Fibroblast of mammary gland (primary cell): ENCODE results near the gene ABAT.
A peak's percentile ranks its signal among the peaks of the same experiment; 100 is the strongest.

Source experiments
- DNase-seq: peaks from one replicate; pipeline ENCODE4 v3.0.0-alpha.2; 2010; ENCODE audit warnings: low read depth
- H3K4me3 ChIP-seq: 2 replicates; pipeline ENCODE4 v1.5.1; 2011; ENCODE audit warnings: low read depth, mild to moderate bottlenecking, low read length, moderate library complexity; ENCODE audit not compliant: control insufficient read depth
- TF ChIP-seq, protein P1 (sequence below): conservative IDR thresholded peaks from 2 replicates; pipeline ENCODE4 v1.5.1; 2011; ENCODE audit warnings: low read depth, low read length, inconsistent platforms; ENCODE audit not compliant: control insufficient read depth, insufficient read depth

ABAT gene

DNA sequence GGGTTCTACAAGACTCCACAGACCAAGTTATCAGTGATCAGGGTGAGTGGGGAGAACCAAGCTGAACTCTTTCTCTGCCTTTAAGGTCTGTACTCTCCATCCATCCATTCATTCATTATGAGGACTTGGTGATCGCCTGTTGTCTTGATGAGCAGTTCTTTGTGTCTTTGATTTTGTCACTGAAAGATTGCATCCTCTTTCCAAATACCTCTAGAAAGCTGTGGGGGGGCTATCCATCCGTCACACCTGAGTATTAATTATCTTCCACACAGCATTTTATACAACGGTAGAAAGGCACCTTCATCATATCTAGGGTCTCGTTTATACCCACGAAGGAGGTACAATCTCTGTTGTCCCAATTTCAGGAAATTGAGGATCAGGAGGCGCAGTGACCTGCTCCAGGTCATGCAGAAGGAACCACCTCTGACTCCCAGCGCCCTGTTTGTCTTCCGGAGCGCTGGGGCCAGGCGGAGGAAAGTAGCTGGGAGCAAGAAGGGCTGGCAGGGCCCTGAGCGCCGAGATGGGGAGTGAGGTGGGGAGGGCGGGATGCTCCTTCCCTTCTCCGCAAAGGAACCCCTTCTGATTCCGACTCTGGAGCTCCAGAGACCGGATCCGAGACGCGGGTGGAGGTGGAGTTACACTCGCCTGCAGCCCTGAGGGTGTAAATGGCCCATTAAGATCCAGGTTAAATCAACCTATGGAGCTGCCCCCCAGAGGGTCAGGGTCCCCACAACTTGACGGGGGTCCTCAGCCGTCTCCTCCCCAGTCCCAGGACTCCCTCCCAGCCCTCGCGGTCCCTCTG, 605 bp upstream of the ABAT start:
- TF ChIP-seq, protein P1, sequence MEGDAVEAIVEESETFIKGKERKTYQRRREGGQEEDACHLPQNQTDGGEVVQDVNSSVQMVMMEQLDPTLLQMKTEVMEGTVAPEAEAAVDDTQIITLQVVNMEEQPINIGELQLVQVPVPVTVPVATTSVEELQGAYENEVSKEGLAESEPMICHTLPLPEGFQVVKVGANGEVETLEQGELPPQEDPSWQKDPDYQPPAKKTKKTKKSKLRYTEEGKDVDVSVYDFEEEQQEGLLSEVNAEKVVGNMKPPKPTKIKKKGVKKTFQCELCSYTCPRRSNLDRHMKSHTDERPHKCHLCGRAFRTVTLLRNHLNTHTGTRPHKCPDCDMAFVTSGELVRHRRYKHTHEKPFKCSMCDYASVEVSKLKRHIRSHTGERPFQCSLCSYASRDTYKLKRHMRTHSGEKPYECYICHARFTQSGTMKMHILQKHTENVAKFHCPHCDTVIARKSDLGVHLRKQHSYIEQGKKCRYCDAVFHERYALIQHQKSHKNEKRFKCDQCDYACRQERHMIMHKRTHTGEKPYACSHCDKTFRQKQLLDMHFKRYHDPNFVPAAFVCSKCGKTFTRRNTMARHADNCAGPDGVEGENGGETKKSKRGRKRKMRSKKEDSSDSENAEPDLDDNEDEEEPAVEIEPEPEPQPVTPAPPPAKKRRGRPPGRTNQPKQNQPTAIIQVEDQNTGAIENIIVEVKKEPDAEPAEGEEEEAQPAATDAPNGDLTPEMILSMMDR: no peak
- H3K4me3 ChIP-seq: peak overlapping the region; percentile 48
- DNase-seq: no peak

DNA sequence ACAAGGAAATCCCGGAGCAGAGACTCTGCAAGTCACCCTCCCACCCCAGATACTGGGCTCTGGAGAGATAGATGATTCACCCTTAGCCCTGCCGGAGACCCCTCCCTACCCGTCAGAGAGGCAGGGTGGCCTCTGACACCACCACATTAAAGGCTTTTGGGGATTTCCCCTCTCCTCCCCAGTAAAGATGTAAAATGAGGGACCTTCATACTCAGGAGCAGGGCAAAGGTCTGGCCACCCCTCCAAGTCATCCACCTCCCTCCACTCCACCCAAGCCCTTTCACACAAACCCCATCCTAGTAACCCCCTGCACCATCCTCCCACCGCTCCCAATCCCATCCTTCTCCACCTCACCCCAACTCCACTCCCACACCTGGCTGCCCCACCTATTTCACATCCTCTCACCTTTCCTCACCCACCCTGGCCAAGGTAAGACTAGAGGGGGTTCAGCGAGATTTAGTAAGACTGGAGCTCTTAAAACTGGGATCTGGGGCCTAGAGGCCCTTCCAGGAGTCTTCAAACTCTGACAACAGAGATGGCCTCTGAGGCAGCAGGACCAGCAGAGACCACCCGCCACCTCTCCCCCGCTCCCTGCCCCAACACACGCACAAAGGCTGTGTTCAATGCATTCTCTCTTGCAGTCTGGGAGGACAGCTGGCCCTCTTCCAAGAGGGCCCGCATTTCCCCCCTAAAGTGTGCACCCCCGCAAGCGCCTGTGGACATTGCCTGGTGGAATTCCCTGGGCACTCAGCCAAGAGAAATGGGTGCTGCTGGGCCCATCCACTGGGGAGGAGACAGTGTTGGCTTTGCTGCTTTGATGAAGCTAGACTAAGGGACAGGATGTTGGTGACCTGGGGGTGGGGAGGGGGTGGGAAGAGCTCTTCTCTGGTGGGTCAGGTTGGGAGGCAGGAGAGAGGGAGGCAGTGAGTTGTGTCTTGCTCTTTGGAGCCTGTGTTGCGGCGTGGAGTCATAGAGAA, 1.1 kb downstream of the ABAT start:
- peak overlapping the region; percentile 60 for H3K4me3 ChIP-seq
- TF ChIP-seq, protein P1: no peak
- DNase-seq: no peak

DNA sequence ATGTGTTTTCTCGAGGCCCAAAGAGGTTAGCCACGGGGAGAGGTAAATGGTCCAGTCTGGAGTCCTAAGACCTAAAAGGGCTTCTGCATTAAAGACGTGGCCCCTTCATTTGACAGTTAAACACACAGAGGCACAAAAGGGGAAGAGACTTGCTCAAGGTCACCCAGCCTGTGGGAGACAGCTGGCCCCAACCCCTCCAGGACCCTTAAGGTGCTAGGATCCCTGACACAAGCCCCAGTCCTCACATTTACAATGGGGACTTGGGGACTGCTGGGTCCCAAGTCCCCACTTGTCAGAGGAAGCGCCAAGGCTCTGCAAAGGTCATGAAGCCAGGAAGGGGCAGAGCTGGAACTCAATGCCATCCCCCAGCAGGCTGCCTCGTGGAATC, 1.7 kb downstream of the ABAT start:
- H3K4me3 ChIP-seq: no peak overlapping the region
- TF ChIP-seq, protein P1: no peak
- no peak for DNase-seq

DNA sequence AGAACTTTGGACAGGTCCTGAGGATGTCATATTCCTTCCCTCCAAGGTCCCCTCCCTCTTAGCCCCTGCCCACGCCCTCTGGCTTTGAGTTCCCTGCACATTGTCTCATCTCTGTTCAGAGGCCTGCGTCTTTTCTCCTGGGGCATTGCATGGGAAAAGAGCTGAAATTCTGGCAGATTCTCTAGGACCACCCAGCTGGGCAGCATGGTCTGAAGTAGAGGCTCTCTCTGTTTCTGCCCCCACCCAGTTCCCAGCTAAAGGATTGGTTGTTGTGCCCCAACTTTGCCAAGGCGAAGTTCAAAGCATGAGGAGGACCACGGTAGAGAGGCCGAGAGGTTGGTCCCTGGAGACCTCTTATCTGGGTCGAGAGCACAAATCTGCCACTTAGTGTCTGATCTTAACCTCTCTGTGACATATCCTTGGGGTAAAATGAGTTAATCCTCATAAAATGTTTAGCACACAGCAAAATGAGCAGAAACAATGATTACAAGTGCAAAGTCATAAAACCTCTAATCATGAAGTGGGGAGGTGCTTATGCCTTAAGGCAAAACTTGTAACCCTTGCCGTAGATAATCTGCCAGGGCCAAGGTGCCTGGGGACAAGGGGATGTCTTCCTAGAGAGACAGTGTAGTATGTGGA, 2.4 kb downstream of the ABAT start:
- TF ChIP-seq, protein P1: no peak
- H3K4me3 ChIP-seq: no peak overlapping the region
- DNase-seq: no peak

DNA sequence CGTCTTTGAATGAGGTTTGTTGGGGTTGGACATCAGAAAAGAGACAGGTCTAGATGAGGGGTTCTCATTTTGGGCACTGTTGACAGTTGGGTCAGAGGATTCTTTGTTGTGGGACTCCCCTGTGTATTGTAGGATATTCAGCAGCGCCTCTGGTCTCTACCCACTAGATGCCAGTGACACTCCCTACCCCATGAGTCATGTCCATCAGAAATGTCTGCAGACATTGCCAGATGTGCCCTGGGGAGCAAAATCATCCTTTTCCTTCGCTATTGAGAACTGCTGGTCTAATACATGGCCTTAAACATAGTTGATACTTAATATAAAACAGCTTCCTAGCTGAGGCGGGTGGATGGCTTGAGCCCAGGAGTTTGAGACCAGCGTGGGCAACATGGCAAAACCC, 3.1 kb downstream of the ABAT start:
- no peak overlapping the region for H3K4me3 ChIP-seq
- peak; percentile 53 for DNase-seq
- TF ChIP-seq, protein P1: no peak

DNA sequence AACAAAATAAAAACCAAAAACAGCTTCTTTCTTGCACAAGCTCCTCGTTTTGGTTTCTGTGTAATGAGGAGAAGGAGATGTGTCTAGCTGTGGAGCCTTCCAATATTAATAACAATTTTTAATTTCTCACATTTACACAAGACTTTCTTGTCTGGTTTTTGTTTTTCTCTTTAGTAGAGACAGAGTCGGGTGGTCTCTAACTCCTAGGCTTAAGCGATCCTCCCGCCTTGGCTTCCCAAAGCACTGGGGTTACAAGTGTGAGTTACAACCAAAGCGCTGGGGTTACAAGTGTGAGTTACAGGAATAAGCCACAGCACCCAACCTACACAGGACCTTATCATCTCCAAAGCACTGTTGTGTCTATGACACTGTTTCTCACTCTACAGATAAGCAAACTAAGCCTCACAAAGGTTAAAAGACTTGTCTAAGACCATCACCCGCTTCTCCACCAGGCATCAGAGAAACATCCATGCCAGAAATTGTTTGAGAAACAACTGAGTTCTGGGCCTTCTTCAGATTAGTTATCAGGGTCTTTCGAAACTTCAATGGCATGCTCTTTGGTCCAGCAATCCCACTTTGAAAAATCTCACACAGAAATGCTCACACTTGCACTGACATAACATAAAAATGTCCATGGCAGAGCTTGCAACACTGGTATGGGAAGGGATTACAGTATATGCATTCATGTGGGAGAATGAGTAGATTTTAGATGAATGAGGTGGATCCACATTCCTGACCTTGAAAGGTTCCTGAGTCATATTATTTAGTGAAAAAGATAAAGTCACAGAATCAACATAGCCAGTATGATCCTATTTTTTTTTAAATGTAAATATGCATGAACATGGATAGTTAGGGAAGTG, 3.9 kb downstream of the ABAT start:
- TF ChIP-seq, protein P1: no peak
- DNase-seq: peak; percentile 65
- no peak overlapping the region for H3K4me3 ChIP-seq
